GM21447 (cell line): ENCODE measurements around the gene KCTD18.
A peak's percentile ranks its signal among the peaks of the same experiment; 100 is the strongest.

Experiments
- ATAC-seq: cut with Tn5 transposase; IDR thresholded peaks from one replicate; pipeline ENCODE4 v1.9.1; 2021; ENCODE audit not compliant: unreplicated experiment

KCTD18 gene

DNA sequence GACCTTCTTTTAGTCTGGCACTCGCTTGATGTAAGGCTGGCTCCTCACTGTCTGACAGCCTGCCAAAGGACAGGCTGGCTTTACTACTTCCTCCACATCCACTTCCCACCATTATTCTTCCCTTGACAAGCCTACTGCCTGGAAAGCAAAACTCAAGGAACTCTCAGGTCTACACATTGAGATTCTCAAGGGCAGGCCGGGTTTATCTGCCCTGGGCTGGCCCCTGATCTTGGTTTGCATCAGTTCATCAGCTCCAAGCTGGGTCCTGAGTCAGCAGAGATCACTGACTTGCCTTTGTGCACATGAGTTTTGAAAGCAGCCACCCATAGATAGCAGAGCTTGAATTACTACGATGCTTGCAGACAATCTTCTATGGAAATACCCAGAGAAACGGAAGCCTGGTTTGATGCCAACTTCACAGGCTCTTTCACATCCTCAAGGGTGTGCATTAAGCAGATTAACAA is 53.9 kb downstream of the KCTD18 start:
- ATAC-seq, result peak; percentile 65

DNA sequence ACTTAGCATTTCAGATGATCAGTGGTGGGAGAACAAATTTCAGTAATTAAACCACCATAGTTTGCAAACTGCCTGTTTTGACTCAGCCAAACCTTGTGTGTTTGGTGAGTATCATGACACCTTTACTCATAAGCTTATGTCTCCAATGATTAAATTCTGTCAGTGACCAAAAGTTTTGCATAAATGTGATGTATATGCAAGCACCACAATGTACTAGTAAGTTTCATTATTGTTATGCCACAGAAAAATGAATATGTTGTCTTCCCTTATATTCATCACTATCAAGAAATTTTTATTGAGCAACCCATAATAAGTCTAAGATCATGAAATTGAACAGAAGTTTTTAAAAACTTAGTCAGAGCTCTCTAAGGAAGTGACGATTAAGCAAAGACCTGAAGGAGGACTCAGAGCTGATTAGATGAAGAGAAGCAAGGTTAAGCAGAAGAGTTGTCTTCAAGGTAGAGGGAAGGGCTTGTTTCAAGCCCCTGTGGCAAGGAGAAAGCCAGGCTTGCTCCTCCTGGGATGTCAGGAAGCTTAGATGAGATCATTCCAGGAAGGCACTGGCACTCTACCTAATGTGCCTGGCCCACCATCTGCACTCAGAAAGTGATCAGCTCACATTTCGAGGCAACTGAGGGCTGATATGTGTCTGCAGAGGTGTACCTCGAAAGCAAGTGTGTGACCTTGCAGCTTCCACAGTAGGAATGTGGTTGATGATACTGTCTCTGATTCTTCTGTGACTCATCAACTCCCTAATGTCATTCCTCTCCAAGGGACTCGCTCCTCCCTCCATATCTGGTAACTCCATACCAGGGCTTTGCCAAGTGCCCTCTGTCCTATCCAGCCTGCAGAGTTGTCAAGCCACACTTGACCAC is 54.7 kb downstream of the KCTD18 start:
- peak; percentile 81 for ATAC-seq

DNA sequence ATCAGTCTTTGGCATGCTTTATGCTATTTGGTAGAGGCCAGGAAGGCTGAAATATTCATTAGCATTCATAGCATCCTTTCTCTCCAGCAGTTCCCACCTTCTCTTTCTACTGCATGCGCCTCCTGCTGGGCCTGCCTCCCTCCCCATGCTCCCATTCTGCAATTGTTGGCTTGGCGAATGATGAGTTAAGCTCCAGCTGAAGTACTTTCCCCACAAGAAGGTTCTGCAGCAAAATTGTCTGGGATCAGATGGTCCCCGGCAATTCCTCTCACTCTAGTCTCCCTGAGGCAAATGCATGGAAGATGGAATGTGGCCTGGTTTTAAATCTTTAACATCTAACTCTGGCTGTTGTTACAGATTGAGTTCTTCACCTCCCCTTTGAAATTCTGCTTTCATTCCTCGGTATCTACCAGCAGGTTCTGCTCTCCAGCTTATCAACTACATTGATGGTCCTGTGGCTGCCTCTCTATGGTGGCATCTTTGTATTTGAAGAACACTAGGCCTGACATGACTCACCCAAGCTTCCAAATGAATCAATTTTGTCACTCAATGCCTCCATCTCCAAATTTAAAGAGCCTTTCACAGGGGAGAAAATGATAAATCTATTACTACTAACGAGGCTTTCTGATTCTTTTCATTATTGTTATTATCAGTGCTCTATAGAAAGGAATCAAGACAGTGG is 55.9 kb downstream of the KCTD18 start:
- no peak for ATAC-seq

DNA sequence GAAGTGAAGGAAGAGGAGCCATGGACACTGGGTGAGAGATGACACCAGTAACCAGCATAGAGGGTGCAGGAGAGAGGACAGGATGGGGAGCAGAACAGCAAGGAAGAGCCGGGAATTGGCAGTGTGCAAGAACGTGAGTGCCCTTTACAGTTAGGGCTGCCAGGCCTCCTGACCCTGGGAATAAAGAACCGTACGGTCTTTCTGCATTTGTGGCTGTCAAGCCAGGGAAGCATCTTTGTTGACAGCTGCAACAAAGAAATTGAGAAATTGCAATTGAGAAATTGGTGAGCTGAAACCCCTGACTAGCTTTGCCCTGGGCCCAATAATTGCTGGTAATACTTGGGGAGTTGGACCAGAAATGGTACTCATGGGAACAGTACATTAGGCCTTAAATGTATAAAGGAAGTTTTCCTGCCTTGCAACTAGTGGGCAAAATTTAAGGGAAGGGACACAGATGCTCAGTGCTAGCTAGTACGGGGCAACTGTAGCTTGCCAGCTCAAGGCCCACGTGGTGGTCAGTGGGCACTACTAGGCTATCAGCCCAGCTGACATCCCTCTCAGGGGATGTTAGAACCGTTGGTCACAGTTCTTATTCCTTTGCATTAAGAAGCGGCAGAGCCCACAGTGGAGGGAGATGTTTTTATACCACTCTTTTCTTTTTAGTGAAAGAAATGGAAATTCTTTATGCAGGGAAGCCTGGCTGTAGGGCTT is 56.6 kb downstream of the KCTD18 start:
- ATAC-seq, result no peak

DNA sequence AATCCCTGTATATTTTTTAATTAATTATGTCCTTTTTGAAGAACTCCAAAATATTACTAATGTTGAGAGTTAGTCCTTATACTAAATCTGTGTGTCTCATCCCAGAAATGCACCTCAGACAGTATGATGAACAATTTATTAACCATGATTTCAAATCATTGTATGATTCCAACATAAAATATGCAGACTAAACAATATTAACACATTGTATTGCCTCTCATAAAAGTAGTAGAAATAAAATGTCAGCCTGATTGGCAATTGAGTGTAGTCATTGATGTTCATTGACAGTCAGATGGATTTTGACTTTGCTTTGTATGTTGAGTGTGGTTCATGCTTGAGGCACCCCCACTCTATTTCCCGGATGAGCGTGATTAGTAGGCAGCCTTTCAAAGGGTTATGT is 57.5 kb downstream of the KCTD18 start:
- ATAC-seq, result no peak

DNA sequence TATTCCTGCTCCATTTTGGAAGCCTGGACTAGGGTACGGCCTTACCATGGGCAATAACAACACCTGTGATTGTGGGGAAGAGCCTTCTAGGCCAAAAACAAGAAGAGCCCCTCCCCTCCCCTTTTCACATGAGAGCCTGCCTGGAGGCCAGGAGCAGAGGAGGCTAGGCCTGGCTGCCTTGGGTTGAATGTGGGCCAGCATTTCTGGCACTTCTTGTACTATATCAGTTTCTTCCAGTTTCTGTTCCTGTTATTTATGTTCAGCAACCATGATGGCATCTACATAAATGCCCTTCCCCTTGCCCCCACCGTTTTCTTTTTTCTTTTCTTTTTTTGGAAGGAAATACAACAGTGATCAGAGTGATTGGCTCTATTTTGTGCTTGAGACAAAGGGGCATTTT is 58.4 kb downstream of the KCTD18 start:
- ATAC-seq, result peak; percentile 32

DNA sequence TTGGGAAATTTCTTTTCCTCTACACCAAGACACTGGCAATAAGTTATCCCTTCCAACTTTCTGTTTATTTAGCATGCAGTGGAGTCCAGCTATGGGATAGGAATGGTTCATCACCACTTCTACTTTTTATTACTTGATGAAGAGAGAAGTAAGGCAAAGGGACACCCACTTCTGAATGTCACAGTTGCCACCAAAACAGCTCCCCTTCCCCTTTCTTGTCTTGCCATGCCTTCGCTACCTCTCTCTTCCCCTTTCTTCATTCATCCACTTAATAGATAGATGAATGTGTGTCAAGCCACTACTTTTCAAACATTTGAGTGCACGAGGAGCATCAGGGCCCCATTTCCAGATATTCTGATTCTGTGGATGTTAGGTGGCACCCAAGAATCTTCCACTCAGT is 59.6 kb downstream of the KCTD18 start:
- ATAC-seq, result no peak

DNA sequence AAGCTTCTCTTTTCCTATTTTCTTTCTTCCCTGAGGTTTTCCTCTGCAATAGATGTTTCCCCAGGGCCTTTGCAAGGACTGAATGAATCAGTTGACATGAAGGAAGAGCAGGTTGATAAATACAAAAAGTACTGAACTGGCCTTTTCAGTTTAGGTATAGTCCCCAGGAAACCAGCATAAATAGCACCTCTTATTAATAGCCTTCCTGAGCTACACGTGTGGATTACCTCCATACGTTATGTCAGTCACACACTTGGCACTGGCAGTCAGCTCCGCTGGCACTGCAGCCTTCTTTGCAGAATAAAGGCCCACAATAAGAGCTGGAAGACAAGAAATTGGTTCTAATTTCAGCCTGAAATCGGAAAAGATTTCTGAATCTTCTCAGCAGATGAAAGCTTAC is 60.7 kb downstream of the KCTD18 start:
- no peak for ATAC-seq

DNA sequence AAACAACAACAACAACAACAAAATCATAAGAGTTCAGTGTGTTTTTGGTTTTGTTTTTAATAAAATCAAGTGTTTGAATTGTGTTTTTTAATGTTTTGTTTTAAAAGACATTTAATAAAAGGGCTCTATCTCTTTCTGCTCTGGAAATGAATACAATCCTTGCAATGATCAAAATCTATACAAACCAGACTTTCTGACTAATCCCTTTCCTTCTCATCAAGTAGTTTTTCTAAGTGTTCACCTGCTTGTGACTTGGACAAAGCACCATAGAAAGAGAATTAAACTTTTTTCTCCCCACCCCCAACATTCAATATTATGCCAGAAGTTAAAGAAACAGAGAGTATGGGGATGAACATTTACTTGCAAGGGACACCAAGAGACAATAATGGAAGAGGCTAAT is 61.4 kb downstream of the KCTD18 start:
- no peak for ATAC-seq

DNA sequence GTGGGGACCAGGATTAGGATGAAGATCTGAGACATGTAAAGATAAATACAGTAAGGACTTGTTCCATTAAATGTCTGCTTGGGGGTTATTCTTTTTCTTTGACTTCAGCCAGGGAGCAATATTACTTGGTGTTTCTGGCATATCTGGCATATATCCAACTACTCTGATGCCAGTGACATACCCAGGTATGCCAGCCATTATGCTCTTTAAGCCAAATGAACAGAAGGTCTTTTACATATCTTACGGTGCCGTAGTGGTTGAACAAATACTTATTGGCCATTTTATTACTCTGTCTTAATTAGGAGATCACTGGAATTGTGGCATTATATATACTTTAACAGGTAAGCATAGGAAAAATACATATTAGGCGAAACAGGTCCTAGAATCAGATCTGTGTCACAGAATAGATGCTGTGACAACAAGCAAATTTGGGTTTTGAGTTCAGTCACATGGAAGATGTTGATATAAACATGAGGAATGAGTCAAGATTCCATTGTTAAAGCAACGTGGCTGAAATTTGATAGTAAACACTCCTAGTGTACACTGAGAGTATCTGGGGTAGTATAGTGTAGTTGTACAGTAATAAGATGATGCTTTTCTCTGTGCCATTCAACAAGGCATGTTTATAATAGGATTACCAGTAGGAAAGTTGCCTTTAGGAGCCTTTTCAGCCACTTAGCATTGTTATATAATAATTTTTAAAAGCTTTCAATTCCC is 62.6 kb downstream of the KCTD18 start:
- ATAC-seq, result no peak

DNA sequence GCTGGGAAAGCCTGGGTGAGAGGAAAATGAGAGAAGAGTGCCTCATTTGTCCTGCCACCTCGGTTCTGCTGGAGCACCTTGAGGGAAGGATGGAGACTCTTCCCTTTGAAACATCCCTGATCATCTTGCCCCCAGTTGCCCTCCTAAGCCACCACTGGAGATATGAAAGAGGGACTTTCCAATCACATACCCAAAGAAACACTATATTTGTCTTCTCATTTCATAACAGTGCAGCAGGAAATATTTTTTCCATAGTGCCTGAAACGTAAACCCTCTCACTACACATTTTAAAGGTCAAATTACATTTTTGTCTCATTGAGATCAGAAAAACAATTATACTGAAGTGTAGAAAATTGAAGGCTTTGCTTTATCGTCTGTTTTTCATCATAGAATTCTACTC is 63.3 kb downstream of the KCTD18 start:
- no peak for ATAC-seq

DNA sequence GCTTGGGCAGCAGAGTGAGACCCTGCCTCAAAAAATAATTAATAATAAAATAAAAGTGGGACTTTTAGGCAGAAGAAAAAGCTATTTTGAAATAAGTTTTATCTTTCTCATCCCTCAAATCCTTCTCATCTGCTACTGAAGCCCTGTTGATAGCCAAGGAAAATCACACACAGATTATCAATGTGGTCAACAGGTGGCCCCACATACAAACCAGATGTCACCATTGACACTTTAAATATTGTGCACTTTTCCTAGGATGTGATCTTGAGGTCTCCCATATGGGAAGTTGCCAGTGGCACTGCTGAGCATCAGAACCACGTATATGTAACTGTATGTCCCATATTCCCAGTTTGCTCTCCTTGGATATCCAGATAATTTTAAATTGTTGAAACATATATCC is 64.6 kb downstream of the KCTD18 start:
- ATAC-seq, result no peak

DNA sequence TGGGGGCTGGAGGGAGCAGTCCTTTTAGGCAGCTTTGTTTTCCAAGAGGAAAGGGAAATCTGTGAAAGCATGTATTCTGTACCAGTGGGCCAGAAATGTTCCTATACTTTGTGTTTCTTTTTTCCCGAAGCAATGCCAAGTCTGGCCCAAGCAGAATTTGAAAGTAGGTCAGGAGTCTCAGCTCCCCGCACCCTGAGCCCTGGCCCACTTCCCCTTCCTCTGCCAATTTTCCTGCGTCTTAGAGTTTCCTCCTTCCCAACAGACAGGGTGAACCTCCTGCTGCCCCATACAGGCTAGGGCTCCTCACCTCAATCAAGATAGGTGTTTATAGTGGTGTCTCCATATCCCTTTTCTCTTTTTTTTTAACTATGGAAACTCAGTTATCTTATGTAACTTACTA is 65.3 kb downstream of the KCTD18 start:
- no peak for ATAC-seq

DNA sequence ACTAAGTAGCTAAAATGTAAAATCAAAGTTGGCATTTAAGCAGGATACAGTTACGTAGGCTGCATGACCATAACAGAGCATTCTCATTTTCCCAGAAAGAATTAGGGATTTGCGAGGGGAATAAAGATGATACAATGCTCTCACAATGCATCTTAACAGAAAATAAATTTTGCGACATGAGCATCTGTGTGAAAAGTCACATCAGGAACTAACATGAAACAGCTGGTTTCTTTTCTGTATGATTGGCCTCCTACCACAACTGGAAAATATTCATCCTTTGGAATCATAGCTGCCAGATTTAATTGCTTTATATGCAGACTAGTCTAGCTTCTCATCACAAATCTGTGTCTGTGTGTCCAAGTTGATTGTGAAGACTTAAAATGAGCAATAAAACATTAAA is 66.0 kb downstream of the KCTD18 start:
- ATAC-seq, result no peak

DNA sequence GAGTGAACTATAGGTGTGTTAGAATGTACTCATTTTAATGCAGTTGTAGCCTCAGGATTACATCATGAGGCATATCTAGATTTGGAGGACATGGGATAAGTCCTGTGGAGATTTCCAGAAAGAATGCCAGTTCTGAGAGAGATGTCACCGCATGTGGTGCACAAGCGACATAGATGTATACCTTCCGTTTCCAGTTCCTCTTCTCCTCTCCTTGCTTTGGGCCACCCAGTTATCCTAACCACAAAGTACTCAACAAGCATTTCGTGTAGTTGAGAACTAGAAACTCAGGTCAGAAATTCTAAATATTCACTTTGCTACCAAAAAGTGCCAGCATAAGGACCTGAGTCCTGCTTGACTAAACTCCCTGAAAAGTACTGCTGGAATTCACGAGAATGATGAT is 66.5 kb downstream of the KCTD18 start:
- no peak for ATAC-seq

DNA sequence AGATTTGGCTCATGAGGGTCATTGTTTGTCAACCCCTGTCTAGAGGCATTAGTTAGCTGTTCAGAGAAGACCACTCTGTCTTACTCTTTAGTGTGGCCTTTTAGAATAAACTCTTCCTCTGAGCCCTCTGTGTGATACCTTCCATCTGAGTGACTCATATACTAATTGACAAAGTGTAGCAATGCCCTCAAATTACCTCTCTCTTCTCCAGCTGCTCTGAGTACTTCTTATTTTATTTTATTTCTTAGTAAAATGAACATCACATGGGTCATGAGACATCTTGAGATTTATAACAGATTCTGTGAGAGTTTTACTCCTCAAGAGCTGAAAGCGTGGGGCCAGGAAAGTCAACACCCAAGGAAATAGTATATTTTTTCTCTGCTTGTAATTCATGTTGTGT is 67.4 kb downstream of the KCTD18 start:
- no peak for ATAC-seq

DNA sequence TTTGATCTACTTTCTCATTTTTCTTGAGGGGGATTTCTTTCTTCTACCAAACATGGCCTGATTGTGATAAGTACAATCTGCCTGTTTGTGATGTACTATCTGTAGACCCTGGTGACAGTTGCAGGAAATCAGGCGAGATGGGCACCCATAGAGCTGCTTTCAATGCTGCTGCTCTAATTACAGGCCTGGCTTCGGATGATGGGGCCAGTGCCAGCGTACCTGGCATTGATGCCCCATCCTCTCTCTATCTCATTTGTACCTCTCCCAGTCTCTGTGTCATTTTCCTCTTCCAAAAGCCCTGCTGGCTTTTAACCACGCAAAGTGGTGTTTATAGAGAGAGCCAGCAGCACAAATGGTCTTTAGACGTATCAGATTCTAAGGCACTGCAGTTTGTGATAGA is 69.9 kb downstream of the KCTD18 start:
- ATAC-seq, result no peak
